C4-2B (cell line): Measurements from ENCODE around the gene TNFAIP8.
"Not testable (repeated sequence)": the region's sequence is repeated elsewhere in the genome, so short reads cannot be mapped to it uniquely, and the experiment has no call there.

Experiments
- ZFX ChIP-seq: fragments of 450-650 bp; IDR thresholded peaks from 2 replicates; pipeline ENCODE4 v1.6.1; 2017
- TF ChIP-seq, protein P1 (sequence below): fragments of 450-650 bp; conservative IDR thresholded peaks from 2 replicates; pipeline ENCODE4 v1.5.1; 2017; ENCODE audit warnings: mild to moderate bottlenecking

DNA sequence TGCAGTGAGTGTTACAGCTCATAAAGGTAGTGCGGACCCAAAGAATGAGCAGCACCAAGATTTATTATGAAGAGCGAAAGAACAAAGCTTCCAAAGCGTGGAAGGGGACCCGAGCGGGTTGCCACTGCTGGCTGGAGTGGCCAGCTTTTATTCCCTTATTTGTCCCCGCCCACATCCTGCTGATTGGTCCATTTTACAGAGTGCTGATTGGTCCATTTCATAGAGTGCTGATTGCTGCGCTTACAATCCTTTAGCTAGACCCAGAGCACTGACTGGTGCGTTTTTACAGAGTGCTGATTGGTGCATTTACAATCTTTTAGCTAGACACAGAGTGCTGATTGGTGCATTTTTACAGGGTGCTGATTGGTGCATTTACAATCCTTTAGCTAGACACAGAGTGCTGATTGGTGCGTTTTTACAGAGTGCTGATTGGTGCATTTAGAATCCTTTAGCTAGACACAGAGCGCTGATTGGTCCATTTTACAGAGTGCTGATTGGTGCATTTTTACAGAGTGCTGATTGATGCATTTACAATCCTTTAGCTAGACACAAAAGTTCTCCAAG, 76.9 kb downstream of the TNFAIP8 start:
- TF ChIP-seq, protein P1, sequence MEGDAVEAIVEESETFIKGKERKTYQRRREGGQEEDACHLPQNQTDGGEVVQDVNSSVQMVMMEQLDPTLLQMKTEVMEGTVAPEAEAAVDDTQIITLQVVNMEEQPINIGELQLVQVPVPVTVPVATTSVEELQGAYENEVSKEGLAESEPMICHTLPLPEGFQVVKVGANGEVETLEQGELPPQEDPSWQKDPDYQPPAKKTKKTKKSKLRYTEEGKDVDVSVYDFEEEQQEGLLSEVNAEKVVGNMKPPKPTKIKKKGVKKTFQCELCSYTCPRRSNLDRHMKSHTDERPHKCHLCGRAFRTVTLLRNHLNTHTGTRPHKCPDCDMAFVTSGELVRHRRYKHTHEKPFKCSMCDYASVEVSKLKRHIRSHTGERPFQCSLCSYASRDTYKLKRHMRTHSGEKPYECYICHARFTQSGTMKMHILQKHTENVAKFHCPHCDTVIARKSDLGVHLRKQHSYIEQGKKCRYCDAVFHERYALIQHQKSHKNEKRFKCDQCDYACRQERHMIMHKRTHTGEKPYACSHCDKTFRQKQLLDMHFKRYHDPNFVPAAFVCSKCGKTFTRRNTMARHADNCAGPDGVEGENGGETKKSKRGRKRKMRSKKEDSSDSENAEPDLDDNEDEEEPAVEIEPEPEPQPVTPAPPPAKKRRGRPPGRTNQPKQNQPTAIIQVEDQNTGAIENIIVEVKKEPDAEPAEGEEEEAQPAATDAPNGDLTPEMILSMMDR: not testable (repeated sequence)
- TF ChIP-seq ZFX: not testable (repeated sequence)
